ENCODE measurements around the gene DNAJC18.

The DNAJC18 gene

GRCh38 chr5:139408191-139408590, 31.1 kb downstream of the DNAJC18 start:
- Histone ChIP-seq H3K9ac (ENCODE audit: low read depth, low read length, poor library complexity, severe bottlenecking) (no peak overlapping the region), H3K9me2 (replicated peaks; ENCODE audit: low read depth, low read length) (no peaks in the 10 kb centered on the region), H3K4me2 (ENCODE audit: low read depth, low read length, poor library complexity, severe bottlenecking) (no peak overlapping the region)

DNA sequence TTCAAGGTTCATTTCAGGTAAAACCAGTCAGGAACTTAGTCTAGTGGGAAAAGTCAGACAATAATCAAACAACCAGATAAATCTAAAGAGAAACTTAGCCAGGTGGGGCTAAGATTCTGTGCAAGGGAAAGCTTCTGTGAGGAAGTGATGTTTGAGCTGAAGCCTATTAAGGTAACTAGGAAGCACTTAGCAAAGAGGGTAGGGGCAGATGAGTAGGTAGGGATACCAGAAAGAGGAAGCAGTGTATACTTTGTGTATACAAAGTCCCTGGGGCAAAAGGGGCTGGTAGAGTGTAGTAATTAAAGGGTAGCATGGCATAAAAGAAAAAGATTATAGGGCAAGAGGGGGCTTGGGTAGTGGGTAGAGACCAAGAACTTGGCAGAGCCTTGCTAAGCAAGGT, 31.8 kb downstream of the DNAJC18 start:
- H3K9ac ChIP-seq (ENCODE audit: low read depth, low read length, poor library complexity, severe bottlenecking), result no peak overlapping the region
- no peaks in the 10 kb centered on the region for H3K27me3 ChIP-seq (ENCODE audit: insufficient read depth, low read length, poor library complexity, severe bottlenecking)
- no peaks in the 10 kb centered on the region for H3K9me3 ChIP-seq (ENCODE audit: insufficient read depth, low read depth, low read length)
- no peaks in the 10 kb centered on the region for H3K9me2 ChIP-seq (replicated peaks; ENCODE audit: low read depth, low read length)
- TF ChIP-seq, protein P1, sequence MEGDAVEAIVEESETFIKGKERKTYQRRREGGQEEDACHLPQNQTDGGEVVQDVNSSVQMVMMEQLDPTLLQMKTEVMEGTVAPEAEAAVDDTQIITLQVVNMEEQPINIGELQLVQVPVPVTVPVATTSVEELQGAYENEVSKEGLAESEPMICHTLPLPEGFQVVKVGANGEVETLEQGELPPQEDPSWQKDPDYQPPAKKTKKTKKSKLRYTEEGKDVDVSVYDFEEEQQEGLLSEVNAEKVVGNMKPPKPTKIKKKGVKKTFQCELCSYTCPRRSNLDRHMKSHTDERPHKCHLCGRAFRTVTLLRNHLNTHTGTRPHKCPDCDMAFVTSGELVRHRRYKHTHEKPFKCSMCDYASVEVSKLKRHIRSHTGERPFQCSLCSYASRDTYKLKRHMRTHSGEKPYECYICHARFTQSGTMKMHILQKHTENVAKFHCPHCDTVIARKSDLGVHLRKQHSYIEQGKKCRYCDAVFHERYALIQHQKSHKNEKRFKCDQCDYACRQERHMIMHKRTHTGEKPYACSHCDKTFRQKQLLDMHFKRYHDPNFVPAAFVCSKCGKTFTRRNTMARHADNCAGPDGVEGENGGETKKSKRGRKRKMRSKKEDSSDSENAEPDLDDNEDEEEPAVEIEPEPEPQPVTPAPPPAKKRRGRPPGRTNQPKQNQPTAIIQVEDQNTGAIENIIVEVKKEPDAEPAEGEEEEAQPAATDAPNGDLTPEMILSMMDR (conservative IDR thresholded peaks at IDR 0.05; ENCODE audit: low read length), result no peak
- TF ChIP-seq EZH2phosphoT487 (IDR thresholded peaks at IDR 0.05; ENCODE audit: borderline replicate concordance), result no peak
- no peaks in the 10 kb centered on the region for H3K79me2 ChIP-seq (ENCODE audit: insufficient read depth, low read length)
- H3K4me2 ChIP-seq (ENCODE audit: low read depth, low read length, poor library complexity, severe bottlenecking), result no peak overlapping the region
- H4K20me1 ChIP-seq (ENCODE audit: insufficient read depth, low read length, poor library complexity, severe bottlenecking), result no peaks in the 10 kb centered on the region
- H3K4me1 ChIP-seq (ENCODE audit: insufficient read depth, low read length, poor library complexity, severe bottlenecking), result peaks cover 19% of the 10 kb centered on the region
- H3F3A ChIP-seq (ENCODE audit: low read depth), result 0 out of 2 replicates have a peak, but pooled peaks cover 4% of the 10 kb centered on the region
- H3K4me3 ChIP-seq (ENCODE audit: low read length, poor library complexity, severe bottlenecking), result no peak overlapping the region
- no peak overlapping the region for H2AFZ ChIP-seq (ENCODE audit: low read length)
- no peaks in the 10 kb centered on the region for H3K36me3 ChIP-seq (ENCODE audit: insufficient read depth, low read length)

More at GRCh38 chr5:139408191-139408590, 31.1 kb downstream of the DNAJC18 start:
- no peaks in the 10 kb centered on the region for H3K36me3 ChIP-seq (ENCODE audit: insufficient read depth, low read length)
- no peaks in the 10 kb centered on the region for H3K9me3 ChIP-seq (ENCODE audit: insufficient read depth, low read depth, low read length)
- H3K4me1 ChIP-seq (ENCODE audit: insufficient read depth, low read length, poor library complexity, severe bottlenecking), result peaks cover 17% of the 10 kb centered on the region
- H3F3A ChIP-seq (ENCODE audit: low read depth), result 0 out of 2 replicates have a peak, but pooled peaks cover 1% of the 10 kb centered on the region
- H3K4me3 ChIP-seq (ENCODE audit: low read length, poor library complexity, severe bottlenecking), result no peak overlapping the region
- TF ChIP-seq, protein P1 (conservative IDR thresholded peaks at IDR 0.05; ENCODE audit: low read length), result no peak
- TF ChIP-seq EZH2phosphoT487 (IDR thresholded peaks at IDR 0.05; ENCODE audit: borderline replicate concordance), result no peak
- H4K20me1 ChIP-seq (ENCODE audit: insufficient read depth, low read length, poor library complexity, severe bottlenecking), result no peaks in the 10 kb centered on the region
- H3K27me3 ChIP-seq (ENCODE audit: insufficient read depth, low read length, poor library complexity, severe bottlenecking), result no peaks in the 10 kb centered on the region
- no peaks in the 10 kb centered on the region for H3K79me2 ChIP-seq (ENCODE audit: insufficient read depth, low read length)
- no peak overlapping the region for H2AFZ ChIP-seq (ENCODE audit: low read length)

- Histone ChIP-seq H3K9ac (ENCODE audit: low read depth, low read length, poor library complexity, severe bottlenecking) (no peak overlapping the region), H3K9me3 (ENCODE audit: insufficient read depth, low read depth, low read length) (no peaks in the 10 kb centered on the region), H3K4me2 (ENCODE audit: low read depth, low read length, poor library complexity, severe bottlenecking) (no peak overlapping the region), H3K4me1 (ENCODE audit: insufficient read depth, low read length, poor library complexity, severe bottlenecking) (peaks cover 19% of the 10 kb centered on the region), H3K79me2 (ENCODE audit: insufficient read depth, low read length) (no peaks in the 10 kb centered on the region), H4K20me1 (ENCODE audit: insufficient read depth, low read length, poor library complexity, severe bottlenecking) (no peaks in the 10 kb centered on the region), H3K36me3 (ENCODE audit: insufficient read depth, low read length) (no peaks in the 10 kb centered on the region), H3K27me3 (ENCODE audit: insufficient read depth, low read length, poor library complexity, severe bottlenecking) (no peaks in the 10 kb centered on the region), H3K4me3 (ENCODE audit: low read length, poor library complexity, severe bottlenecking) (no peak overlapping the region), H2AFZ (ENCODE audit: low read length) (no peak overlapping the region), H3F3A (ENCODE audit: low read depth) (0 out of 2 replicates have a peak, but pooled peaks cover 4% of the 10 kb centered on the region), H3K9me2 (replicated peaks; ENCODE audit: low read depth, low read length) (no peaks in the 10 kb centered on the region)
- TF ChIP-seq EZH2phosphoT487 (IDR thresholded peaks at IDR 0.05; ENCODE audit: borderline replicate concordance), result no peak
- TF ChIP-seq, protein P1 (conservative IDR thresholded peaks at IDR 0.05; ENCODE audit: low read length), result no peak
These were observed 32.4 kb downstream of the DNAJC18 start for GRCh38 chr5:139406963-139407362.
